Measurements from ENCODE around the gene RAB24.
"Not testable (repeated sequence)": the region's sequence is repeated elsewhere in the genome, so short reads cannot be mapped to it uniquely, and the experiment has no call there.

DNA sequence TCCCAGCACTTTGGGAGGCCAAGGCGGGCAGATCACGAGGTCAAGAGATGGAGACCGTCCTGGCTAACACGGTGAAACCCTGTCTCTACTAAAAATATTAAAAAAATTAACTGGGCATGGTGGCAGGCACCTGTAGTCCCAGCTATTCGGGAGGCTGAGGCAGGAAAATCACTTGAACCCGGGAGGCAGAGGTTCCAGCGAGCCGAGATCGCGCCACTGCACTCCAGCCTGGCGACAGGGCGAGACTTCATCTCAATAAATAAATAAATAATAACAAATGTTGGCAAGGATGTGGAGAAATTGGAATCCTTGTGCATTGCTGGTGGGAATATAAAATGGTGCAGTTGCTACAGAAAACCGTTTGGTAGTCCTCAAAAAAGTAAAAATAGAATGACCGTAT lies 39.5 kb upstream of the RAB24 start:
- TF ChIP-seq, protein P1, sequence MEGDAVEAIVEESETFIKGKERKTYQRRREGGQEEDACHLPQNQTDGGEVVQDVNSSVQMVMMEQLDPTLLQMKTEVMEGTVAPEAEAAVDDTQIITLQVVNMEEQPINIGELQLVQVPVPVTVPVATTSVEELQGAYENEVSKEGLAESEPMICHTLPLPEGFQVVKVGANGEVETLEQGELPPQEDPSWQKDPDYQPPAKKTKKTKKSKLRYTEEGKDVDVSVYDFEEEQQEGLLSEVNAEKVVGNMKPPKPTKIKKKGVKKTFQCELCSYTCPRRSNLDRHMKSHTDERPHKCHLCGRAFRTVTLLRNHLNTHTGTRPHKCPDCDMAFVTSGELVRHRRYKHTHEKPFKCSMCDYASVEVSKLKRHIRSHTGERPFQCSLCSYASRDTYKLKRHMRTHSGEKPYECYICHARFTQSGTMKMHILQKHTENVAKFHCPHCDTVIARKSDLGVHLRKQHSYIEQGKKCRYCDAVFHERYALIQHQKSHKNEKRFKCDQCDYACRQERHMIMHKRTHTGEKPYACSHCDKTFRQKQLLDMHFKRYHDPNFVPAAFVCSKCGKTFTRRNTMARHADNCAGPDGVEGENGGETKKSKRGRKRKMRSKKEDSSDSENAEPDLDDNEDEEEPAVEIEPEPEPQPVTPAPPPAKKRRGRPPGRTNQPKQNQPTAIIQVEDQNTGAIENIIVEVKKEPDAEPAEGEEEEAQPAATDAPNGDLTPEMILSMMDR (IDR thresholded peaks at IDR 0.05), result not testable (repeated sequence)
- TF ChIP-seq POLR2A (IDR thresholded peaks at IDR 0.05), result not testable (repeated sequence)
